Measurements from ENCODE around the gene USPL1. TPM values are rescaled to one million over a fixed set of nuclear protein-coding genes. Genes with fewer than 3 reads are reported as not detected.
"Not testable (repeated sequence)": the region's sequence is repeated elsewhere in the genome, so short reads cannot be mapped to it uniquely, and the experiment has no call there.

USPL1 gene
- total RNA-seq, 1 donor from 2014 or later: 21.9 TPM

DNA sequence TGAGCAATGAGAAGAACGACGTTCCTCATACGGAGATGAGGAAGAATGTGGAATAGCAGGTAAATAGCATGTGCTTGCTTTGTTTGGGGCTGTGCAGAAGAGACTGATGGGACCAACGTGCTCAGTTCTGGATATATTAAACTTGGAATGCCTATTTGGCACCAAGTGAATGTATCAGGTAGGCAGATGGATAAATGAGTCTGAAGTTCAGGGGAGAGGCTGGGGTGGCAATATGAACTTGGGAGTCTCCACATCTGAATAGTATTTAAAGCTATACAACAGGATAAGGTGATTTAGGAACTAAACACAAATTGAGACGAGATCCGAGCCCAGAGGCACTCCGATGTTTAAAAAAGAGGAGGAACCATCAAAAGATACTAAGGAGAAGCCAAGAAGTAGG is 12.7 kb upstream of the USPL1 start:
- DNase-seq (ENCODE audit: low spot score, unreplicated experiment): no peak
- no peaks in the 10 kb centered on the region for H3K27me3 Mint-ChIP-seq
- no peak overlapping the region for H3K4me3 Mint-ChIP-seq (ENCODE audit: low read depth)
- TF ChIP-seq, protein P1, sequence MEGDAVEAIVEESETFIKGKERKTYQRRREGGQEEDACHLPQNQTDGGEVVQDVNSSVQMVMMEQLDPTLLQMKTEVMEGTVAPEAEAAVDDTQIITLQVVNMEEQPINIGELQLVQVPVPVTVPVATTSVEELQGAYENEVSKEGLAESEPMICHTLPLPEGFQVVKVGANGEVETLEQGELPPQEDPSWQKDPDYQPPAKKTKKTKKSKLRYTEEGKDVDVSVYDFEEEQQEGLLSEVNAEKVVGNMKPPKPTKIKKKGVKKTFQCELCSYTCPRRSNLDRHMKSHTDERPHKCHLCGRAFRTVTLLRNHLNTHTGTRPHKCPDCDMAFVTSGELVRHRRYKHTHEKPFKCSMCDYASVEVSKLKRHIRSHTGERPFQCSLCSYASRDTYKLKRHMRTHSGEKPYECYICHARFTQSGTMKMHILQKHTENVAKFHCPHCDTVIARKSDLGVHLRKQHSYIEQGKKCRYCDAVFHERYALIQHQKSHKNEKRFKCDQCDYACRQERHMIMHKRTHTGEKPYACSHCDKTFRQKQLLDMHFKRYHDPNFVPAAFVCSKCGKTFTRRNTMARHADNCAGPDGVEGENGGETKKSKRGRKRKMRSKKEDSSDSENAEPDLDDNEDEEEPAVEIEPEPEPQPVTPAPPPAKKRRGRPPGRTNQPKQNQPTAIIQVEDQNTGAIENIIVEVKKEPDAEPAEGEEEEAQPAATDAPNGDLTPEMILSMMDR (IDR thresholded peaks at IDR 0.05; ENCODE audit: unreplicated experiment): no peak
- H3K4me1 Mint-ChIP-seq (ENCODE audit: low read depth): no peaks in the 10 kb centered on the region
- H3K36me3 Mint-ChIP-seq (ENCODE audit: insufficient read depth): peaks cover 1% of the 10 kb centered on the region
- H3K27ac Mint-ChIP-seq: no peak overlapping the region
- no peaks in the 10 kb centered on the region for H3K9me3 Mint-ChIP-seq (ENCODE audit: low read depth)

DNA sequence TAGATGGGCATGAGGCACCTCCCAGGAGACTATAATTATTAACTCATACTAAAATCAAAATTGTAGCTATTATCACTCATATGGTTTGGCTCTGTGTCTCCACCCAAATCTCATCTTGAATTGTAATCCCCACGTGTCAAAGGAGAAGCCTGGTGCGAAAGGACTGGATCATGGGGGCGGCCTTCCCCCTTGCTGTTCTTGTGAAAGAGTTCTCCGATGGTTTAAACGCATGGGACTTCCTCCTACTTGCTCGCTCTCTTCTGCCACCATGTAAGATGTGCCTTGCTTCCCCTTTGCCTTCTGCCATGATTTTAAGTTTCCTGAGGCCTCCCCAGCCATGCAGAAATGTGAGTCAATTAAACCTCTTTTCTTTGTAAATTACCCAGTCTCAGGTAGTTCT is 10.5 kb upstream of the USPL1 start:
- H3K36me3 Mint-ChIP-seq (ENCODE audit: insufficient read depth); H3K27me3 Mint-ChIP-seq; H3K27ac Mint-ChIP-seq; DNase-seq (ENCODE audit: low spot score, unreplicated experiment); H3K4me3 Mint-ChIP-seq (ENCODE audit: low read depth); H3K9me3 Mint-ChIP-seq (ENCODE audit: low read depth); H3K4me1 Mint-ChIP-seq (ENCODE audit: low read depth): not testable (repeated sequence)

DNA sequence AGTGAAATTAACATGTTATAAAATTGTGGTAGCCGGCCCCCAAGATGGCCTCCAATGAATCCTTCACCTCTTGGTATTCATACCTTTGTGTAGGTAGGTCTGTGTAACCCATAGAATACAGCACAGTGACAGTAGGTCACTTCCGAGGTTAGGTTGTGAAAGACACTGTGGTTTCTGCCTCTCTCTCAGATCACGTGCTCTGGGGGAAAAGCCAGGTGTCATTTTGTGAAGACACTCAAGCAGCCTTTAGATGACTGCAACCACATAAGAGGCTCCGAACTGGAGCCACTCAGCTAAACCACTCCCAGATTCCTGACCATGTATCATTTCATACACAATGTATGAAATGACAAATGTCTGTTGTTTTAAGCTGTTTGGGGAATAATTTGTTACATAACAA is 9.8 kb upstream of the USPL1 start:
- H3K27me3 Mint-ChIP-seq: no peaks in the 10 kb centered on the region
- H3K27ac Mint-ChIP-seq: no peak overlapping the region
- no peak for DNase-seq (ENCODE audit: low spot score, unreplicated experiment)
- TF ChIP-seq, protein P1 (IDR thresholded peaks at IDR 0.05; ENCODE audit: unreplicated experiment): no peak
- no peaks in the 10 kb centered on the region for H3K9me3 Mint-ChIP-seq (ENCODE audit: low read depth)
- no peaks in the 10 kb centered on the region for H3K4me1 Mint-ChIP-seq (ENCODE audit: low read depth)
- peaks cover 1% of the 10 kb centered on the region for H3K36me3 Mint-ChIP-seq (ENCODE audit: insufficient read depth)
- H3K4me3 Mint-ChIP-seq (ENCODE audit: low read depth): no peak overlapping the region

DNA sequence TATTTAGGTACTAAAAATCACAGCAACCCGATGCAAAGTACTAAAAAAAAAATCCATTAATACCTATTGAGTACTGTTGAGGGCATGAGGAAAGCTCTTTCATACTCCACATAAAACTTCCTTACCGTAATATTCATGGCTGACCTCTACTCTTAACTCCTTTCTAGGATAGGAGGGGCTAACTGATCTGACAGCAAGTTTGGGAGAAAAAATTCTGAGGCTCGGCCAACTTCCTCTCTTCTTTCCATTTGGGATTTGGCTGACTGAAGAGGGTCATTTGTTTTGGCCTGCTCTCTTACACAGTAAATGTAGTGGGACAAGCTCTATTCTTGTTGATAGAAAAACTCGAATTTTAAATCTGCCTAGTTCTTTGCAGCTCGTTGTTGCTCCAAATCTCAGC is 9.4 kb upstream of the USPL1 start:
- no peak overlapping the region for H3K27ac Mint-ChIP-seq
- no peaks in the 10 kb centered on the region for H3K4me1 Mint-ChIP-seq (ENCODE audit: low read depth)
- no peaks in the 10 kb centered on the region for H3K27me3 Mint-ChIP-seq
- H3K4me3 Mint-ChIP-seq (ENCODE audit: low read depth): no peak overlapping the region
- H3K9me3 Mint-ChIP-seq (ENCODE audit: low read depth): no peaks in the 10 kb centered on the region
- TF ChIP-seq, protein P1 (IDR thresholded peaks at IDR 0.05; ENCODE audit: unreplicated experiment): no peak
- DNase-seq (ENCODE audit: low spot score, unreplicated experiment): no peak
- peaks cover 1% of the 10 kb centered on the region for H3K36me3 Mint-ChIP-seq (ENCODE audit: insufficient read depth)

DNA sequence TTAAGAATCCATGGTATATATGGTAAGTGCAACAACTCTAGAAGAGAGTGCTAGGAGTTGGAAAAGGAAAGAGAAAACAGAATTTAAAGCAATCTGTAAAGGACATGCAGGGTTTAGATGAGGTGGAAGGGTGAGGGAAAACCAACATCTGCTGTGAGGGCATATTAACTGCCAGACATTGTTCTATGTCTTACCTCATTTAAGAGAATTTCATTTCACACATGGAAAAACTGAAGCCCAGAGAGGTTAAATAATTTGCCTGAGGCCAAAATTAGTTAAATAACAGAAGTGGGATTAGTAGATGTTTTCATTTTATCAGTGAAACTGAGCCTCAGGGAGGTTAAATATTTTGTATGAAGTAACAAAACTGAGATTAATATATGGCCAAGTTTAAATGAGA is 7.4 kb upstream of the USPL1 start:
- TF ChIP-seq, protein P1 (IDR thresholded peaks at IDR 0.05; ENCODE audit: unreplicated experiment): no peak
- Mint-ChIP-seq H3K9me3 (ENCODE audit: low read depth) (no peaks in the 10 kb centered on the region), H3K4me3 (ENCODE audit: low read depth) (no peak overlapping the region), H3K27me3 (no peaks in the 10 kb centered on the region), H3K4me1 (ENCODE audit: low read depth) (no peaks in the 10 kb centered on the region), H3K27ac (no peak overlapping the region), H3K36me3 (ENCODE audit: insufficient read depth) (peaks cover 1% of the 10 kb centered on the region)
- DNase-seq (ENCODE audit: low spot score, unreplicated experiment): no peak

DNA sequence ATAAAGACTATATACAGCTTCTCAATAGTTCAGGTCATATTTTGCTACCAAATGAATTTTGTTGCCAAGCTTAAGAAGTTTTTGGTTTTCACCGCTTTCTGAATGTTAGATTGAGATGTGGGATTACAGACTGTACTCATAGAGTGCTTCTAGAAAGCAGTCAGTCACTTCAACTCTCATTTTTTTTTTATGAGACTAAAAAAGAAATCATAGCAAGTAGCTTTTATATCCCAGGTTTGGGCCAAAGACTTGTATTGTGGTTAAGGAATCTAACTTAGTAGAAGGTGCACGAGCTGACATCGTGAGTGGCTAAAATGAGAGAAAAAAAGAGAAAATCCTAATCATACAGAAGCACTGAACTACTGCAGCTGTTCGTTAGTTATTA is 2.2 kb upstream of the USPL1 start:
- Mint-ChIP-seq H3K4me1 (ENCODE audit: low read depth) (peaks cover 17% of the 10 kb centered on the region), H3K27ac (no peak overlapping the region), H3K9me3 (ENCODE audit: low read depth) (no peaks in the 10 kb centered on the region), H3K4me3 (ENCODE audit: low read depth) (no peak overlapping the region), H3K27me3 (no peaks in the 10 kb centered on the region), H3K36me3 (ENCODE audit: insufficient read depth) (no peaks in the 10 kb centered on the region)
- TF ChIP-seq, protein P1 (IDR thresholded peaks at IDR 0.05; ENCODE audit: unreplicated experiment): no peak
- no peak for DNase-seq (ENCODE audit: low spot score, unreplicated experiment)

Data from progenitor cell of endocrine pancreas (in vitro differentiated cells).